ENCODE measurements around the gene THAP11. TPM values are rescaled to one million over a fixed set of nuclear protein-coding genes. Genes with fewer than 3 reads are reported as not detected.

Gene THAP11
- total and polyA plus RNA-seq, 2 of the 13 experiments (the other 11 are each of a cell fraction or from before 2014, with no cell fraction given) = 44.2 to 53.4 TPM

GRCh38 chr16:67872631-67873434 lies 30.7 kb downstream of the THAP11 start, which contains the start of gene EDC4 (continued):
- TF ChIP-seq MATR3 (CRISPR knock-in tag; IDR thresholded peaks at IDR 0.05) (peak; percentile 19; the same call in 1 of the 2 replicates), ZNF615 (CRISPR knock-in tag; IDR thresholded peaks at IDR 0.05; ENCODE audit: borderline replicate concordance) (0 out of 2 replicates have a peak, but pooled peaks have one; percentile 37), ZNF3 (CRISPR knock-in tag; IDR thresholded peaks at IDR 0.05) (no peak; the same call in 1 of the 2 replicates), ZNF235 (CRISPR knock-in tag; IDR thresholded peaks at IDR 0.05; ENCODE audit: borderline replicate concordance) (peak; percentile 84; the same call in 1 of the 2 replicates), ZNF546 (CRISPR knock-in tag; conservative IDR thresholded peaks at IDR 0.05) (peak; percentile 38; the same call in 1 of the 2 replicates), AGO1 (IDR thresholded peaks at IDR 0.05; ENCODE audit: low read depth, low read length, poor library complexity, severe bottlenecking) (peak; percentile 96), ATF6 (CRISPR knock-in tag; conservative IDR thresholded peaks at IDR 0.05) (peak; percentile 69; the same call in 1 of the 2 replicates), ZNF567 (CRISPR knock-in tag; IDR thresholded peaks at IDR 0.05; ENCODE audit: borderline replicate concordance) (0 out of 2 replicates have a peak, but pooled peaks have one; percentile 47), ARID5B (CRISPR knock-in tag; IDR thresholded peaks at IDR 0.05) (peak; percentile 72; the same call in 1 of the 2 replicates), ZMYM2 (CRISPR knock-in tag; IDR thresholded peaks at IDR 0.05) (no peak), MAZ (IDR thresholded peaks at IDR 0.05; ENCODE audit: borderline replicate concordance, low read depth, low read length) (peak; percentile 97), MAZ (CRISPR knock-in tag; IDR thresholded peaks at IDR 0.05; ENCODE audit: low read depth) (peak; percentile 99), AHR (CRISPR knock-in tag; IDR thresholded peaks at IDR 0.05) (0 out of 2 replicates have a peak, but pooled peaks have one; percentile 38), ZNF275 (CRISPR knock-in tag; IDR thresholded peaks at IDR 0.05; ENCODE audit: borderline replicate concordance) (no peak)
- TF ChIP-seq, protein P1, sequence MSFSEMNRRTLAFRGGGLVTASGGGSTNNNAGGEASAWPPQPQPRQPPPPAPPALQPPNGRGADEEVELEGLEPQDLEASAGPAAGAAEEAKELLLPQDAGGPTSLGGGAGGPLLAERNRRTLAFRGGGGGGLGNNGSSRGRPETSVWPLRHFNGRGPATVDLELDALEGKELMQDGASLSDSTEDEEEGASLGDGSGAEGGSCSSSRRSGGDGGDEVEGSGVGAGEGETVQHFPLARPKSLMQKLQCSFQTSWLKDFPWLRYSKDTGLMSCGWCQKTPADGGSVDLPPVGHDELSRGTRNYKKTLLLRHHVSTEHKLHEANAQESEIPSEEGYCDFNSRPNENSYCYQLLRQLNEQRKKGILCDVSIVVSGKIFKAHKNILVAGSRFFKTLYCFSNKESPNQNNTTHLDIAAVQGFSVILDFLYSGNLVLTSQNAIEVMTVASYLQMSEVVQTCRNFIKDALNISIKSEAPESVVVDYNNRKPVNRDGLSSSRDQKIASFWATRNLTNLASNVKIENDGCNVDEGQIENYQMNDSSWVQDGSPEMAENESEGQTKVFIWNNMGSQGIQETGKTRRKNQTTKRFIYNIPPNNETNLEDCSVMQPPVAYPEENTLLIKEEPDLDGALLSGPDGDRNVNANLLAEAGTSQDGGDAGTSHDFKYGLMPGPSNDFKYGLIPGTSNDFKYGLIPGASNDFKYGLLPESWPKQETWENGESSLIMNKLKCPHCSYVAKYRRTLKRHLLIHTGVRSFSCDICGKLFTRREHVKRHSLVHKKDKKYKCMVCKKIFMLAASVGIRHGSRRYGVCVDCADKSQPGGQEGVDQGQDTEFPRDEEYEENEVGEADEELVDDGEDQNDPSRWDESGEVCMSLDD (CRISPR knock-in tag; IDR thresholded peaks at IDR 0.05; ENCODE audit: borderline replicate concordance) = no peak
- TF ChIP-seq, protein P2, sequence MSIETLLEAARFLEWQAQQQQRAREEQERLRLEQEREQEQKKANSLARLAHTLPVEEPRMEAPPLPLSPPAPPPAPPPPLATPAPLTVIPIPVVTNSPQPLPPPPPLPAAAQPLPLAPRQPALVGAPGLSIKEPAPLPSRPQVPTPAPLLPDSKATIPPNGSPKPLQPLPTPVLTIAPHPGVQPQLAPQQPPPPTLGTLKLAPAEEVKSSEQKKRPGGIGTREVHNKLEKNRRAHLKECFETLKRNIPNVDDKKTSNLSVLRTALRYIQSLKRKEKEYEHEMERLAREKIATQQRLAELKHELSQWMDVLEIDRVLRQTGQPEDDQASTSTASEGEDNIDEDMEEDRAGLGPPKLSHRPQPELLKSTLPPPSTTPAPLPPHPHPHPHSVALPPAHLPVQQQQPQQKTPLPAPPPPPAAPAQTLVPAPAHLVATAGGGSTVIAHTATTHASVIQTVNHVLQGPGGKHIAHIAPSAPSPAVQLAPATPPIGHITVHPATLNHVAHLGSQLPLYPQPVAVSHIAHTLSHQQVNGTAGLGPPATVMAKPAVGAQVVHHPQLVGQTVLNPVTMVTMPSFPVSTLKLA (IDR thresholded peaks at IDR 0.05) = no peak

Measured in HepG2 (cell line).